GM23248 (cell line): Measurements from ENCODE around the gene SPEG. TPM values are rescaled to one million over a fixed set of nuclear protein-coding genes. Genes with fewer than 3 reads are reported as not detected.

Experiments
- DNase-seq: peaks from one replicate; pipeline ENCODE4 v3.0.0-alpha.2; 2015
- H2AFZ ChIP-seq: fragments of 200-600 bp; sonication (generic); 2 replicates; pipeline ENCODE4 v1.6.1; 2016; ENCODE audit warnings: antibody characterized with exemption
- H3F3A ChIP-seq: fragments of 200-600 bp; sonication (generic); 2 replicates; pipeline ENCODE4 v1.6.1; 2016; ENCODE audit warnings: mild to moderate bottlenecking, antibody characterized with exemption, mixed run types; ENCODE audit not compliant: insufficient read depth
- H3K27ac ChIP-seq: fragments of 200-600 bp; sonication (generic); 2 replicates; pipeline ENCODE4 v1.5.1; 2016; ENCODE audit warnings: mild to moderate bottlenecking
- H3K27me3 ChIP-seq: fragments of 200-600 bp; sonication (generic); replicated peaks from 2 replicates; pipeline ENCODE4 v1.6.1; 2016; ENCODE audit warnings: mild to moderate bottlenecking; ENCODE audit not compliant: insufficient read depth
- H3K36me3 ChIP-seq: fragments of 200-600 bp; sonication (generic); 2 replicates; pipeline ENCODE4 v1.6.1; 2016; ENCODE audit warnings: low read depth, mild to moderate bottlenecking
- H3K4me1 ChIP-seq: fragments of 200-600 bp; sonication (generic); 2 replicates; pipeline ENCODE4 v1.6.1; 2016; ENCODE audit warnings: mild to moderate bottlenecking; ENCODE audit not compliant: insufficient read depth
- H3K4me2 ChIP-seq: fragments of 200-600 bp; sonication (generic); one replicate; pipeline ENCODE4 v1.6.1; 2016; ENCODE audit warnings: mild to moderate bottlenecking; ENCODE audit not compliant: unreplicated experiment
- H3K4me3 ChIP-seq: fragments of 200-600 bp; sonication (generic); 2 replicates; pipeline ENCODE4 v1.5.1; 2016; ENCODE audit warnings: mild to moderate bottlenecking
- H3K79me2 ChIP-seq: fragments of 200-600 bp; sonication (generic); 2 replicates; pipeline ENCODE4 v1.6.1; 2016; ENCODE audit warnings: mild to moderate bottlenecking; ENCODE audit not compliant: insufficient read depth
- H3K9ac ChIP-seq: fragments of 200-600 bp; sonication (generic); 2 replicates; pipeline ENCODE4 v1.6.1; 2016; ENCODE audit warnings: mild to moderate bottlenecking
- H3K9me2 ChIP-seq: fragments of 200-600 bp; sonication (generic); 2 replicates; pipeline ENCODE4 v1.6.1; 2016; ENCODE audit warnings: mixed run types, mild to moderate bottlenecking, moderate library complexity; ENCODE audit not compliant: insufficient read depth
- H3K9me3 ChIP-seq: fragments of 200-600 bp; sonication (generic); one replicate; pipeline ENCODE4 v1.6.1; 2017; ENCODE audit warnings: low read depth
- H4K20me1 ChIP-seq: fragments of 200-600 bp; sonication (generic); 2 replicates; pipeline ENCODE4 v1.6.0; 2016; ENCODE audit not compliant: insufficient read depth
- EZH2 ChIP-seq: fragments of 200-600 bp; sonication (generic); IDR thresholded peaks from 2 replicates; pipeline ENCODE4 v1.6.1; 2018; ENCODE audit warnings: antibody characterized with exemption, mild to moderate bottlenecking; ENCODE audit not compliant: insufficient read depth, poor library complexity, severe bottlenecking
- EZH2phosphoT487 ChIP-seq: fragments of 200-600 bp; sonication (generic); IDR thresholded peaks from 2 replicates; pipeline ENCODE4 v1.6.1; 2018; ENCODE audit warnings: antibody characterized with exemption, moderate library complexity, mild to moderate bottlenecking, low read depth; ENCODE audit not compliant: insufficient read depth
- WGBS, 2 experiments: methylation state at CpG; one replicate each; pipeline ENCODE4 v1.1.6; 2015 to 2017; ENCODE audit warnings: low lambda C conversion rate in 2 of 2, low coverage in 1 of 2; ENCODE audit errors: missing lambda C conversion rate in 2 of 2; 5-methylcytosine and 5-hydroxymethylcytosine counted together
- in situ Hi-C: fragments of 300-500 bp; cut with MboI; formaldehyde crosslinking; loops from 2 replicates; pipeline ENCODE4 v1.15.0; 2020
- polyA plus RNA-seq: library from polyadenylated mRNA; unstranded; fragments of >200 nt; fragmentation: Nextera tagmentation; extraction: Ambion mirVana; gene quantifications from 2 replicates; pipeline ENCODE4 v1.2.1, GENCODE V29; 2016
- total RNA-seq: library from RNA; depleted of rRNA; stranded (reverse); fragments of >200 nt; shearing (Covaris generic); gene quantifications from 2 replicates; pipeline ENCODE4 v1.2.3, GENCODE V29; 2014

The SPEG gene
- total and polyA plus RNA-seq, 2 experiments from 2014 or later, result 9.4 to 26.5 TPM

- TF ChIP-seq EZH2 (no peak), EZH2phosphoT487 (no peak)
- DNase-seq, result no peak
- Histone ChIP-seq H3K27me3 (no peaks in the 10 kb centered on the region), H3K79me2 (peaks cover 35% of the 10 kb centered on the region), H3K27ac (no peak overlapping the region), H2AFZ (no peak overlapping the region), H4K20me1 (no peaks in the 10 kb centered on the region), H3K9me3 (no peaks in the 10 kb centered on the region), H3K9me2 (no peaks in the 10 kb centered on the region), H3K36me3 (peaks cover 11% of the 10 kb centered on the region; the same call in 1 of the 2 replicates), H3K4me3 (no peak overlapping the region), H3K4me1 (no peaks in the 10 kb centered on the region), H3K4me2 (no peak overlapping the region), H3F3A (peaks cover 9% of the 10 kb centered on the region), H3K9ac (no peak overlapping the region)
- 80 to 85% methylated on average over 6 of the region's 6 CpGs for whole genome bisulfite sequencing, 2 experiments
- in situ Hi-C loops, result no loop called here
These were observed 103.9 kb downstream of the SPEG start for GRCh38 chr2:219538504-219538951.

GRCh38 chr2:219538956-219539788, 104.5 kb downstream of the SPEG start:
- 86 to 89% methylated on average over 31 to 32 of the region's 32 CpGs for WGBS, 2 experiments
- H3K4me2 ChIP-seq, result no peak overlapping the region
- H2AFZ ChIP-seq, result no peak overlapping the region
- no peak overlapping the region for H3K4me3 ChIP-seq
- H3F3A ChIP-seq, result peaks cover 9% of the 10 kb centered on the region
- TF ChIP-seq EZH2 (no peak), EZH2phosphoT487 (no peak)
- H3K27me3 ChIP-seq, result no peaks in the 10 kb centered on the region
- H3K4me1 ChIP-seq, result no peaks in the 10 kb centered on the region
- H3K36me3 ChIP-seq, result peaks cover 11% of the 10 kb centered on the region; the same call in 1 of the 2 replicates
- H3K79me2 ChIP-seq, result peaks cover 35% of the 10 kb centered on the region
- H3K9me3 ChIP-seq, result no peaks in the 10 kb centered on the region
- H3K27ac ChIP-seq, result no peak overlapping the region
- H3K9ac ChIP-seq, result no peak overlapping the region
- H3K9me2 ChIP-seq, result no peaks in the 10 kb centered on the region
- no peak for DNase-seq
- in situ Hi-C loops, result no loop called here
- H4K20me1 ChIP-seq, result no peaks in the 10 kb centered on the region

GRCh38 chr2:219539926-219540678, 105.5 kb downstream of the SPEG start:
- H4K20me1 ChIP-seq, result no peaks in the 10 kb centered on the region
- in situ Hi-C loops, result no loop called here

GRCh38 chr2:219540784-219541504, 106.3 kb downstream of the SPEG start:
- H3K9ac ChIP-seq, result no peak overlapping the region
- H3K9me2 ChIP-seq, result no peaks in the 10 kb centered on the region
- H3K4me3 ChIP-seq, result no peak overlapping the region
- H3F3A ChIP-seq, result peaks cover 9% of the 10 kb centered on the region
- H3K4me2 ChIP-seq, result no peak overlapping the region
- H3K79me2 ChIP-seq, result peaks cover 35% of the 10 kb centered on the region
- TF ChIP-seq EZH2, result no peak
- TF ChIP-seq EZH2phosphoT487, result no peak
- H4K20me1 ChIP-seq, result no peaks in the 10 kb centered on the region
- WGBS, 2 experiments, result 93% methylated on average over 12 of the region's 12 CpGs
- H3K4me1 ChIP-seq, result no peaks in the 10 kb centered on the region
- no peaks in the 10 kb centered on the region for H3K27me3 ChIP-seq
- peaks cover 11% of the 10 kb centered on the region; the same call in 1 of the 2 replicates for H3K36me3 ChIP-seq
- in situ Hi-C loops, result no loop called here
- no peak overlapping the region for H3K27ac ChIP-seq
- no peaks in the 10 kb centered on the region for H3K9me3 ChIP-seq
- no peak overlapping the region for H2AFZ ChIP-seq
- DNase-seq, result no peak

More at GRCh38 chr2:219539926-219540678, 105.5 kb downstream of the SPEG start:
- H3K27me3 ChIP-seq, result no peaks in the 10 kb centered on the region
- no peaks in the 10 kb centered on the region for H3K9me2 ChIP-seq
- no peak overlapping the region for H3K9ac ChIP-seq
- WGBS, 2 experiments, result 94% methylated on average over 35 to 46 of the region's 46 CpGs
- no peak overlapping the region for H3K27ac ChIP-seq
- H3F3A ChIP-seq, result peaks cover 9% of the 10 kb centered on the region
- no peak overlapping the region for H3K4me2 ChIP-seq
- H3K36me3 ChIP-seq, result peaks cover 11% of the 10 kb centered on the region; the same call in 1 of the 2 replicates
- H2AFZ ChIP-seq, result no peak overlapping the region
- no peaks in the 10 kb centered on the region for H3K4me1 ChIP-seq
- peaks cover 35% of the 10 kb centered on the region for H3K79me2 ChIP-seq
- no peak for DNase-seq
- H3K9me3 ChIP-seq, result no peaks in the 10 kb centered on the region
- no peak overlapping the region for H3K4me3 ChIP-seq
- TF ChIP-seq EZH2 (no peak), EZH2phosphoT487 (no peak)
